Left renal cortex interstitium (tissue), 4 donors: ENCODE results near the gene DYNAP. TPM values are rescaled to one million over a fixed set of nuclear protein-coding genes. Genes with fewer than 3 reads are reported as not detected.

Source experiments
- DNase-seq, 4 donors: peaks; one replicate each; pipeline ENCODE4 v3.0.0-alpha.2; 2013; ENCODE audit warnings: low read depth in 4 of 4, low spot score in 2 of 4, missing footprints in 1 of 4
- polyA plus RNA-seq, 4 donors: library from polyadenylated mRNA; unstranded; fragments of 120-200 nt; gene quantifications; one replicate each; pipeline ENCODE4 v1.2.1, GENCODE V29; 2013; ENCODE audit not compliant: insufficient read length in 4 of 4

The DYNAP gene, protein sequence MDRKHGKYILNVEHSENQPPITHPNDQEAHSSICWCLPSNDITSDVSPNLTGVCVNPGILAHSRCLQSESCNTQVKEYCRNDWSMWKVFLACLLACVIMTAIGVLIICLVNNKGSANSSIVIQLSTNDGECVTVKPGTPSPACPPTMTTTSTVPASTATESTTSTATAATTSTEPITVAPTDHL
- under 1 TPM in 1 of 4 donors, not detected in 3; 0.08 TPM for polyA plus RNA-seq

- no peak for DNase-seq
Observed at GRCh38 chr18:54590945-54591344, at the start of gene DYNAP. DYNAP (plus strand) TSS chr18:54591245; CDS start chr18:54591283, 38 bp downstream.

DNA sequence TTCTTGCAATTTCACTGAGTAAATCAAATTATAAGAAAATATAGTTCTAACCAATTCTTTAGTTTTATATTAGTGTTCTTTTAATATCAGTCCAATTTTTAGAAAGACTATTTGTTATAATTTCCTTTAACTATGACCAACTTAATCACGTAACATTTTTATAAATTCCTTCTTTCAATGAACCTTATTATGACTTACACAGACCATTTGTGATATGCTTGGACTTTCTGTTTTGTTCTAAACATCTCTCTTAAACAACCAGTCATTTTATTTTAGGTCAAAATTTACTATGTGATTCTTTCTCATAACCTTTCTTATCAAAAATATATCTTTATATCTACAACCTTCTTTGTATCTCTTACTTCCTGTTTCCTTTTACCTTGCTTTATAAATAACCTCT is 39.5 kb upstream of the DYNAP start:
- DNase-seq: no peak

DNA sequence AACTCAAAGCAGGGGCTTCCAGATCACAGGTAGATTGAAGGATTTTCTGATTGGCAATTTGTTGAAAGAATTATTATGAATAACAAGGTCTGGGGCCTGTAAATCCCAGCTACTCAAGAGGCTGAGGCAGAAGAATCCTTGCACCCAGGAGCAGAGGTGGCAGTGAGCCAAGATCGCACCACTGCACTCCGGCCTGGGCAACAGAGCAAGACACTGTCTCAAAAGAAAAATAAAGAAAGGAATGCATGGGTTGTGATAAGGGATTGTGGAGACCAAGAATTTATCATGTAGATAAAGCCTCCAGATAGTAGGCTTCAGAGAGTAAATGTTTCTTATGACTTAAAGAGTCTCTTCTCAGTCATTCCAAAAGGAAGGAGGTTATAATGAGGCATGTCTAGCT is 35.8 kb upstream of the DYNAP start:
- no peak for DNase-seq

- no peak for DNase-seq
Observed at GRCh38 chr18:54555996-54556395, 35.0 kb upstream of the DYNAP start.

DNA sequence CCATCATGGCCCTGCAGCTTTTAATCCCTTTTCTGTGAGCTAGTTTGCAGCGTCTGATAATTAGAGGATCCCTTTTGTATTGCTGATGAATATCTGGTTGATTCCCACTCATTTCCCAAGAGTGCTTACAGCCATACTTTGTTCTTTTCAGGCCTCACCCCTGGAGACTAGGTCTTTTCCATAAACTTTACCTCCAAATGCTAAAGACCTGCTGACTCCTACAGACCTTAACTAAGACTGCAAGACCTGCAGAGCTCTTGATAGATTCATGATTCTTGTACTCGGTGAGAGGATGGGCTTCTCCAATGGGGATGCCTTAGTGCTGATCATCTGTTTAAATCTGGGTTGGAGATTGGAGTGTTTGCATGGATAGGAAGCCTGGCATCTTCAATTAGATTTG is 33.1 kb upstream of the DYNAP start:
- no peak for DNase-seq

DNA sequence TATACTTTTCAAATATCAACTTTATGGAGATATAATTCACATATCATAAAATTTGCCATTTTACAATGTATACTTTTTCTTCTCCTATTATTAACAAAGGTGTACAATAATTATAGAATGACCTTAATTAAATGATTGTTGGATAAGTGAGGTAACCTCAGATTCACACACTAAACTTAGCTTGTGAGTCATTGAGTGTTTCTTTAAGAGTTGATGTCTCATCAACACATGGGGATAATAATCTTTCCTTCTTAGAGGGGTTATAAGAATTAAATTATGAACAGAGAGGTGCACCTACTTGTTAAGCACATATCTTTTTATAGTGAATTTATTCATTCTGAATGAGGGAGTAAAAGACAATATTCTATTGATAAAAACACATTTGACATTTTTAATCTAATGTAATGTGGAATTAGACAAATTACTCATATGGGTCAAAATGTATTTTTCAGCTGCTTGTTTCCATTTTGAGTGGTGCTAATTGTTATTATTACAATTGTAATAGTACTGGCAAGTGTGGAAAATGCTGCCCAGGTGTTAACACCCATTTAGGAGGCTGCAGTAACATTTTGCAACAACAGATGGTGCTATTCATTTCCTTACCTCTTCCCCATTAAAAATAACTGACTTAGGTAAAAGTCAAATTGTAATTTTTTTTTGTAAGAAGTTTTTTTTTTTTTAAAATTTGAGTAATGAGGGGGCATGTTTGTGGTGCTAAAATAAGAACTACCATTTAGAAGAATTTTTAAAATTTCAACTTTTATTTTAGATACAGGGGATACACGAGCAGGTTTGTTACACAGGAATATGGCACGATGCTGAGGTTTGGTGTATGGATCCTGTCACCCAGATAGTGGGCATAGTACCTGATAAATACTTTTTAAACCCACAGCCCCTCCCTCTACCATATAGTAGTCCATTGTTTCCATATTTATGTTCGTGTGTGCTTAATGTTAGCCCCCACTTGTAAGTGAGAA is 32.1 kb upstream of the DYNAP start:
- DNase-seq: no peak

DNA sequence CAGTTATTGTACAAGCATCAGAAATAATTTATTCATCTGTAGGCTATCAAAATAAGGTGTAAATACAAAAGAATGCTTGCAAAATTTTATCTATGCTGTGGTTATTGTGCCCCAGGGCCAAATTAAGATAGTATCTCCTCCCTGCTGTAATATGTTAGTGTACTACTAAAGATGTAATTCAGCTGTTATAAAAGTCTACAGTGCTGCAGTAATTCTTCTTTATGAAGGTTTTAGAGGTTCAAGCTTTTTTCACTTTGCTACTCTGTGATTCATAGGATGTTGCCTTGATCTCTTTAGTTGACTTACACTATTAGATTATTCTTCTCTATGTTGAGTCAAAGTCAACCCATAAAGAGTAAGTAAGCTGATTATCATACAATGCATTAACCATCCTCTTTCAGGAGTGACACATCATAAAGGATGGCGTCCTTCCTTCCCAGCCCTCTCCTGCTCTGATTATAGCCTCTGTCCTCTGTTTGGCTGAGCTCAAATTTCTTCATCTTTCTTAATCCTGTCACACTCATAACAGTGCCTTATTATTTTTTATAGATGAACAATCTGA is 29.3 kb upstream of the DYNAP start:
- DNase-seq: no peak

DNA sequence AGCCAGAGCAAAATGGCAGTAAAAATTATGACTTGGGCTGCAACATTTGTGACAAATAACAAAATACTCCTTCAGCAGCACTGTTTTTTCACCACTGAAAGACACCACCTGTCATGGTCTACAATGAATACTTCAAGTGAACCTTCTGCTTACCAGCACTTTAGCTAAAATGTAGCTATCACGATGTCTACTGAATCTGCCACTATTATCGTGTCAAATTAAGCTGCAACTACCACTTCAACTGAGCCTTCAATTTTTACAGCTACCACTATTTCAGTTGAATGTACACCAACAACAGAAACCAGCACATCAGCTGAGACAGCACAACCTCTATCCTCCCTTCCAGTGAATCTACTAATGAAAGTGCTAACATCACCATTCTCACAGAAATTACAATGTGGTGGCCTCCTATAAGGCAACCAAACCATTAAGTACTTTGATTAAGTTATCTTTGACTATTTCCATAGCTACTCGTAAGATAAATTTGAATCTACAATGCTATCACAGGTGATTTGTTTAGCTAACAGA is 10.8 kb upstream of the DYNAP start:
- DNase-seq: no peak

- no peak for DNase-seq
Observed at GRCh38 chr18:54584065-54584464, 7.0 kb upstream of the DYNAP start.

GRCh38 chr18:54585743-54586142 is 5.3 kb upstream of the DYNAP start:
- no peak for DNase-seq

DNA sequence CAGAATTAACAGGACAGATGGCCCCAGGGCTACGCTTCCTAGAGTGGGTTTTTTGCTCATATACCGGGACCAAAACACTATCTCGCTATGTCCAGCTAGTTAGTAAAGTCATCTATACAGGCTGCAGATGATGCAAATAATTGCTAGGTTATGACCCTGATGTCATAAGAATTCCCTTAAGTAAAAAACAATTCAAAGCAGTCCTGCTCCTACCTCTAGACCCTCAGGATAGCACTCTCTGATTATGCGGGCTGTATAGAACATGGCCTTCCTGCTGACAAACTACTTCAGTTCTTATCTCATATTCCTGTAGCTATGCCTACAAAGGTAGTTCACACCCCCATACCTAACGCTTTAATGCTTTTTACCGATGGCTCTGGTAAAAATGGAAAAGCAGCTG is 13.2 kb downstream of the DYNAP start:
- DNase-seq: no peak

- DNase-seq: no peak
Observed at GRCh38 chr18:54606835-54607212, 15.8 kb downstream of the DYNAP start.

DNA sequence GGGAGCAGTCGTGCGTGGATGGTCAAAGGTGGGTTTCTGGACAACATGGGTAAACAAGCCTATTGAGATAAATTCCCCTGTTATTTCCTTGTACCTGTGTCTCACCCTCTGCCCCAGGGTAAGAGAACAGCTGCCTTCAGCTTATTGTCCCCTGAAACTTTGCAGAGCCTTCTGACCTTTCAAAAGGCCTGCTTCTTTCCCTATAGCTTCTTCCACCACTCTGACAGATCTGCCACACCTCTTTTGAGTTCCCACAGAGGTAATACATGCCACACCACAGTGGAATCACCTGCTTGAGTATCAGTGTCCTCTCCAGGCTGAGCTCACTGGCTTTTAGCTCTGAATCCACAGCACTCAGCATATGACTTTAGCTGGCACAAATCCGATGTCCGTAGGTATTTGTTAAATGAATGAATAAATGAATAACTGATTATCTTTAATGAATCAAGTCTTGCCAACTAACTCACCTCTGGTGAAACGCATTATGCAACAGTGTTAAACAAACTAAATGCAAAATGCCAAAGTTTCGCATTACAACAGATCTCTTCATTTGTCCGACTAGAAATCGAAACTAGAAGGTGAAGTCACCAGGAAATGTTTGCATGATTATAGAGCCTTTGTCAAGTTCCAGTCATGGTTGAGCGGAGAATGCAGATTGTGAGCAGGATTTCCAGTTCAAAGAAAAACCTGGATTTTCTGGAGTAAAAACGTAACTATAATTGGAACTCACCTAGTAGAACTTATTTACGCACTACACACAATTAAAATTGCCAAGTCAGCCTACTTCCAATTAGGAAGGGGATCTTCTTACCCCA is 16.4 kb downstream of the DYNAP start:
- peak in 3 of 4 donors; percentile 15 to 39 (median 24) for DNase-seq

- DNase-seq: peak in 3 of 4 donors; percentile 1 to 13 (median 12)
Observed at GRCh38 chr18:54608028-54608642, 17.1 kb downstream of the DYNAP start.

GRCh38 chr18:54611816-54612215 is 20.8 kb downstream of the DYNAP start:
- no peak for DNase-seq

GRCh38 chr18:54612237-54612636 is 21.2 kb downstream of the DYNAP start:
- DNase-seq: no peak

GRCh38 chr18:54613174-54613573 is 22.1 kb downstream of the DYNAP start:
- DNase-seq: no peak

DNA sequence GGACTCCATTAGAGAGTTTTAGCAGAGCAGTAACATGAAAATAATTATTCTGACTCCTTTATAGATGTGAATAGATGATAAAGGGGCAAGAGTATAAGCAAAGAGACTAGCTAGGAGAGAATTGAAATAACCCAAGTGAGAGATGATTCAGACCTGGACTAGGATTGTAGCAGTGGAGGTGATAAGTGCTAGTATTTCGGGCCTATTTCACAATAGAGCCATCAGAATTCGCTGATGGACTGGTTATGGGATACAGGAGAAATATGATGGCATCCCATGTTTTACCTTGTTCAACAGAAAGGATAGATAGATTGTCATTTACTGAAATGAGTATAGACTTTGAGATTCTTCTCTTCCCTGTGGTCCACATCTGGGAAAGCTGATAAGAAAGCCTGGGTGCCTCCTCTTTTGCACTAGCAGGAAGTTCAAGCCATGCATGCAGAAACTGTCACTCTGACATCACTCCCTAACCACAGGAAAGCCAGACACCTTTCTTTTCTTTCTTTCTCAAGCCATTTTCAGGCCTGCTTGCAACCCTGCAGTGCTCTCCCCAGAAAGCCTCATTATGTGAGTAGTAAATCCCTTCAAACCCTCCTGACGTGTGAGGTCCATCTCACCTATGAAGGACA is 25.3 kb downstream of the DYNAP start:
- no peak for DNase-seq

GRCh38 chr18:54622084-54622483 is 31.0 kb downstream of the DYNAP start:
- DNase-seq: no peak

- DNase-seq: no peak
Observed at GRCh38 chr18:54626779-54627178, 35.7 kb downstream of the DYNAP start.
